Liver (tissue), 9 donors: ENCODE measurements around the gene ASIC3. TPM values are rescaled to one million over a fixed set of nuclear protein-coding genes. Genes with fewer than 3 reads are reported as not detected.

Source experiments
- DNase-seq: peaks from one replicate; pipeline ENCODE4 v3.0.0-alpha.2; 2017; ENCODE audit warnings: low spot score
- H3K27ac ChIP-seq, 2 donors: one replicate each; pipeline ENCODE4 v1.7.0; 2013; ENCODE audit warnings: inconsistent platforms in 2 of 2, low read length in 2 of 2, control low read depth in 1 of 2, low read depth in 1 of 2, mild to moderate bottlenecking in 1 of 2
- H3K27me3 ChIP-seq, 4 donors: one replicate each; pipeline versions ENCODE4 v1.6.1 to v1.7.0; 2013; ENCODE audit warnings: low read length in 3 of 4, inconsistent platforms in 1 of 4, mild to moderate bottlenecking in 1 of 4, moderate library complexity in 1 of 4; ENCODE audit not compliant: control insufficient read depth in 4 of 4, insufficient read depth in 4 of 4
- H3K36me3 ChIP-seq, 4 donors: one replicate each; pipeline versions ENCODE4 v1.6.1 to v1.7.0; 2013; ENCODE audit warnings: low read length in 3 of 4, mild to moderate bottlenecking in 3 of 4, low read depth in 1 of 4, moderate library complexity in 1 of 4; ENCODE audit not compliant: control insufficient read depth in 4 of 4, insufficient read depth in 3 of 4
- H3K4me1 ChIP-seq, 4 donors: one replicate each; pipeline versions ENCODE4 v1.6.1 to v1.7.0; 2013; ENCODE audit warnings: low read length in 3 of 4, mild to moderate bottlenecking in 3 of 4, moderate library complexity in 1 of 4; ENCODE audit not compliant: control insufficient read depth in 4 of 4, insufficient read depth in 4 of 4
- H3K4me3 ChIP-seq, 3 donors: one replicate each; pipeline versions ENCODE4 v1.6.1 to v1.7.0; 2013; ENCODE audit warnings: low read length in 3 of 3, control low read depth in 1 of 3, low read depth in 1 of 3, mild to moderate bottlenecking in 1 of 3
- H3K9ac ChIP-seq, 2 donors: one replicate each; pipeline ENCODE4 v1.7.0; 2013; ENCODE audit warnings: low read length in 2 of 2, mild to moderate bottlenecking in 2 of 2, moderate library complexity in 2 of 2, control low read depth in 1 of 2, low read depth in 1 of 2
- H3K9me3 ChIP-seq, 4 donors: one replicate each; pipeline versions ENCODE4 v1.6.1 to v1.7.0; 2013; ENCODE audit warnings: low read length in 3 of 4; ENCODE audit not compliant: control insufficient read depth in 4 of 4
- GABPA ChIP-seq, 2 donors: IDR thresholded peaks in 1 of 2; conservative IDR thresholded peaks in 1 of 2; 2 replicates each; pipeline ENCODE4 v1.6.1; 2016; ENCODE audit warnings: antibody characterized with exemption in 2 of 2, mild to moderate bottlenecking in 1 of 2, moderate library complexity in 1 of 2
- HNF4G ChIP-seq: IDR thresholded peaks from 2 replicates; pipeline ENCODE4 v1.6.1; 2016; ENCODE audit warnings: antibody characterized with exemption
- NR2F2 ChIP-seq: IDR thresholded peaks from 2 replicates; pipeline ENCODE4 v1.6.1; 2016; ENCODE audit warnings: antibody characterized with exemption
- RAD21 ChIP-seq, 2 donors: IDR thresholded peaks; 2 replicates each; pipeline ENCODE4 v1.6.1; 2016; ENCODE audit warnings: antibody characterized with exemption in 2 of 2, mild to moderate bottlenecking in 2 of 2
- RXRA ChIP-seq, 2 donors: IDR thresholded peaks; 2 replicates each; pipeline ENCODE4 v1.6.1; 2017 to 2018; ENCODE audit warnings: antibody characterized with exemption in 2 of 2, mild to moderate bottlenecking in 1 of 2
- TAF1 ChIP-seq: conservative IDR thresholded peaks from 2 replicates; pipeline ENCODE4 v1.6.1; 2016; ENCODE audit warnings: antibody characterized with exemption, mild to moderate bottlenecking
- YY1 ChIP-seq: IDR thresholded peaks from 2 replicates; pipeline ENCODE4 v1.6.1; 2016; ENCODE audit warnings: antibody characterized with exemption, mild to moderate bottlenecking
- WGBS: extraction: QIAGEN DNeasy Blood & Tissue Kit; methylation state at CpG from one replicate; pipeline ENCODE4 v1.1.7; 2013; 5-methylcytosine and 5-hydroxymethylcytosine counted together
- polyA plus RNA-seq, 2 donors: library from polyadenylated mRNA; stranded (reverse) in 1 of 2; unstranded in 1 of 2; fragments of 200-250 nt in 1 of 2; fragments of >200 nt in 1 of 2; fragmentation: Nextera tagmentation in 1 of 2; extraction: Ambion mirVana in 1 of 2; gene quantifications; one replicate each; pipeline versions ENCODE4 v1.2.1 to v1.2.3, GENCODE V29; 2013 to 2015
- total RNA-seq, 2 donors: library from RNA; depleted of rRNA; stranded (reverse); fragments of >200 nt; gene quantifications; one replicate each; pipeline ENCODE4 v1.2.3, GENCODE V29; 2014
- TF ChIP-seq, protein P1 (sequence below): IDR thresholded peaks from 2 replicates; pipeline ENCODE4 v1.6.1; 2016; ENCODE audit warnings: antibody characterized with exemption
- TF ChIP-seq, protein P2 (sequence below): fragments of 150-350 bp; IDR thresholded peaks from 2 replicates; pipeline ENCODE4 v1.5.1; 2017; ENCODE audit warnings: improper control_type of control experiment, low read depth, low read length; ENCODE audit not compliant: missing input control
- TF ChIP-seq, protein P3 (sequence below): IDR thresholded peaks from 2 replicates; pipeline ENCODE4 v1.6.1; 2016; ENCODE audit warnings: antibody characterized with exemption
- TF ChIP-seq, protein P4 (sequence below): IDR thresholded peaks from 2 replicates; pipeline ENCODE4 v1.6.1; 2016; ENCODE audit warnings: antibody characterized with exemption, mild to moderate bottlenecking
- TF ChIP-seq, protein P5 (sequence below): IDR thresholded peaks from 2 replicates; pipeline ENCODE4 v1.6.1; 2016; ENCODE audit warnings: antibody characterized with exemption
- donor health status: healthy.
- donor health status: healthy.
- donor health status: healthy.
- donor health status: healthy.
- donor health status: healthy.

Gene ASIC3
- total and polyA plus RNA-seq, 4 donors: 0.05 to 1.0 (median 0.39) TPM

DNA sequence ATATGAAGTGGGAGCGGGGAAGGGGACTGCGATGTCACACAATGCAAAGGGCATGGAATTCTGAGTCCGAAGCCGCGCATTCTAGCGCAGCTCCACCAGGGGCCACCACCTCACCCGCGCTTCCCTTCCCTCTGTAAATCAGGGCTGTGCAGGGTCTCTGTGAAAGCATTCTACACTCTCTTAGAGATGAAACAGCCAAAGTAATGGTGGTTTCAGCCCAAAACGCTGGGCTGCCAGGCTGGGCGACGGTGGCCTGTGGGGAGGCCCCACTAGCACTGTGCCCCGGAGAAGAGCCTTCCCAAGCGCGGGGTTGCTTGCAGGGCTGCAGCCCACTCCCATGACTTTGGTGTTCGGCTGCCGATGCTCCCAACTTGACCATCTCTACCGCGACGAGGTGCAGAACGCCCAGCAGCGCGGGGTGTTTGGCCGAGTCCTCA lies 35.4 kb upstream of the ASIC3 start:
- H3K9me3 ChIP-seq: no peaks in the 10 kb centered on the region
- 40% methylated on average over 23 of the region's 23 CpGs for WGBS
- no peaks in the 10 kb centered on the region for H3K36me3 ChIP-seq
- DNase-seq: no peak
- H3K9ac ChIP-seq: no peak overlapping the region
- H3K4me3 ChIP-seq: no peak overlapping the region
- H3K4me1 ChIP-seq: peaks cover 3 to 23% (median 9%) of the 10 kb centered on the region in 4 donors
- TF ChIP-seq, protein P1, sequence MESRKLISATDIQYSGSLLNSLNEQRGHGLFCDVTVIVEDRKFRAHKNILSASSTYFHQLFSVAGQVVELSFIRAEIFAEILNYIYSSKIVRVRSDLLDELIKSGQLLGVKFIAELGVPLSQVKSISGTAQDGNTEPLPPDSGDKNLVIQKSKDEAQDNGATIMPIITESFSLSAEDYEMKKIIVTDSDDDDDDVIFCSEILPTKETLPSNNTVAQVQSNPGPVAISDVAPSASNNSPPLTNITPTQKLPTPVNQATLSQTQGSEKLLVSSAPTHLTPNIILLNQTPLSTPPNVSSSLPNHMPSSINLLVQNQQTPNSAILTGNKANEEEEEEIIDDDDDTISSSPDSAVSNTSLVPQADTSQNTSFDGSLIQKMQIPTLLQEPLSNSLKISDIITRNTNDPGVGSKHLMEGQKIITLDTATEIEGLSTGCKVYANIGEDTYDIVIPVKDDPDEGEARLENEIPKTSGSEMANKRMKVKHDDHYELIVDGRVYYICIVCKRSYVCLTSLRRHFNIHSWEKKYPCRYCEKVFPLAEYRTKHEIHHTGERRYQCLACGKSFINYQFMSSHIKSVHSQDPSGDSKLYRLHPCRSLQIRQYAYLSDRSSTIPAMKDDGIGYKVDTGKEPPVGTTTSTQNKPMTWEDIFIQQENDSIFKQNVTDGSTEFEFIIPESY: no peak
- TF ChIP-seq, protein P2, sequence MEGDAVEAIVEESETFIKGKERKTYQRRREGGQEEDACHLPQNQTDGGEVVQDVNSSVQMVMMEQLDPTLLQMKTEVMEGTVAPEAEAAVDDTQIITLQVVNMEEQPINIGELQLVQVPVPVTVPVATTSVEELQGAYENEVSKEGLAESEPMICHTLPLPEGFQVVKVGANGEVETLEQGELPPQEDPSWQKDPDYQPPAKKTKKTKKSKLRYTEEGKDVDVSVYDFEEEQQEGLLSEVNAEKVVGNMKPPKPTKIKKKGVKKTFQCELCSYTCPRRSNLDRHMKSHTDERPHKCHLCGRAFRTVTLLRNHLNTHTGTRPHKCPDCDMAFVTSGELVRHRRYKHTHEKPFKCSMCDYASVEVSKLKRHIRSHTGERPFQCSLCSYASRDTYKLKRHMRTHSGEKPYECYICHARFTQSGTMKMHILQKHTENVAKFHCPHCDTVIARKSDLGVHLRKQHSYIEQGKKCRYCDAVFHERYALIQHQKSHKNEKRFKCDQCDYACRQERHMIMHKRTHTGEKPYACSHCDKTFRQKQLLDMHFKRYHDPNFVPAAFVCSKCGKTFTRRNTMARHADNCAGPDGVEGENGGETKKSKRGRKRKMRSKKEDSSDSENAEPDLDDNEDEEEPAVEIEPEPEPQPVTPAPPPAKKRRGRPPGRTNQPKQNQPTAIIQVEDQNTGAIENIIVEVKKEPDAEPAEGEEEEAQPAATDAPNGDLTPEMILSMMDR: peak; percentile 29
- TF ChIP-seq, protein P3, sequence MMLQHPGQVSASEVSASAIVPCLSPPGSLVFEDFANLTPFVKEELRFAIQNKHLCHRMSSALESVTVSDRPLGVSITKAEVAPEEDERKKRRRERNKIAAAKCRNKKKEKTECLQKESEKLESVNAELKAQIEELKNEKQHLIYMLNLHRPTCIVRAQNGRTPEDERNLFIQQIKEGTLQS: no peak
- no peak for TF ChIP-seq TAF1
- no peak for TF ChIP-seq GABPA (IDR thresholded peaks at IDR 0.05 in 1 of 2, conservative IDR thresholded peaks at IDR 0.05 in 1 of 2)
- TF ChIP-seq RAD21 (IDR thresholded peaks at IDR 0.05): peak; percentile 31 to 64
- H3K27ac ChIP-seq: no peak overlapping the region
- peaks cover 0 to 4% (median under 1%) of the 10 kb centered on the region in 4 donors for H3K27me3 ChIP-seq

DNA sequence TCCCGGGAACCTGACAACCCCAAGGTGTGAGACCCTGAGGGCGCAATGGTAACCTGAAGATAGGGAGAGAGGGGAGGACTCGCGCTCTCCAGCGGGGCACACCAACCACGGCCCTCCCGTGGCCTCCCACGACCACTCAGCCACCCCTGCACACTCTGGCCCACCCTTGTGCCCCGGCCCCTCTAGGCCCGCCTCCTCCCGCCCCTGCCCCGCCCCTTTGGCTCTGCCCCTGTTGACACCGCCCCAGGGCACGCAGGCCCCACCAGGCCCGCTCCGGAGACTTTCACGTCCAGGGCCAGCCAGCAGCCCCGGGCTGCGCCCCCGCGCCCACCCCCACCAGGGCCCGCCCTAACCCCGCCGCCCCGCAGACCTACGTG lies 35.0 kb upstream of the ASIC3 start:
- no peak overlapping the region for H3K9ac ChIP-seq
- no peak overlapping the region for H3K27ac ChIP-seq
- peaks cover 5 to 27% (median 11%) of the 10 kb centered on the region in 4 donors for H3K4me1 ChIP-seq
- H3K27me3 ChIP-seq: peaks cover 0 to 4% (median under 1%) of the 10 kb centered on the region in 4 donors
- no peaks in the 10 kb centered on the region for H3K9me3 ChIP-seq
- DNase-seq: no peak
- TF ChIP-seq NR2F2: no peak
- no peak for TF ChIP-seq TAF1
- TF ChIP-seq, protein P4, sequence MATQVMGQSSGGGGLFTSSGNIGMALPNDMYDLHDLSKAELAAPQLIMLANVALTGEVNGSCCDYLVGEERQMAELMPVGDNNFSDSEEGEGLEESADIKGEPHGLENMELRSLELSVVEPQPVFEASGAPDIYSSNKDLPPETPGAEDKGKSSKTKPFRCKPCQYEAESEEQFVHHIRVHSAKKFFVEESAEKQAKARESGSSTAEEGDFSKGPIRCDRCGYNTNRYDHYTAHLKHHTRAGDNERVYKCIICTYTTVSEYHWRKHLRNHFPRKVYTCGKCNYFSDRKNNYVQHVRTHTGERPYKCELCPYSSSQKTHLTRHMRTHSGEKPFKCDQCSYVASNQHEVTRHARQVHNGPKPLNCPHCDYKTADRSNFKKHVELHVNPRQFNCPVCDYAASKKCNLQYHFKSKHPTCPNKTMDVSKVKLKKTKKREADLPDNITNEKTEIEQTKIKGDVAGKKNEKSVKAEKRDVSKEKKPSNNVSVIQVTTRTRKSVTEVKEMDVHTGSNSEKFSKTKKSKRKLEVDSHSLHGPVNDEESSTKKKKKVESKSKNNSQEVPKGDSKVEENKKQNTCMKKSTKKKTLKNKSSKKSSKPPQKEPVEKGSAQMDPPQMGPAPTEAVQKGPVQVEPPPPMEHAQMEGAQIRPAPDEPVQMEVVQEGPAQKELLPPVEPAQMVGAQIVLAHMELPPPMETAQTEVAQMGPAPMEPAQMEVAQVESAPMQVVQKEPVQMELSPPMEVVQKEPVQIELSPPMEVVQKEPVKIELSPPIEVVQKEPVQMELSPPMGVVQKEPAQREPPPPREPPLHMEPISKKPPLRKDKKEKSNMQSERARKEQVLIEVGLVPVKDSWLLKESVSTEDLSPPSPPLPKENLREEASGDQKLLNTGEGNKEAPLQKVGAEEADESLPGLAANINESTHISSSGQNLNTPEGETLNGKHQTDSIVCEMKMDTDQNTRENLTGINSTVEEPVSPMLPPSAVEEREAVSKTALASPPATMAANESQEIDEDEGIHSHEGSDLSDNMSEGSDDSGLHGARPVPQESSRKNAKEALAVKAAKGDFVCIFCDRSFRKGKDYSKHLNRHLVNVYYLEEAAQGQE: no peak
- TF ChIP-seq HNF4G: no peak
- no peak for TF ChIP-seq RXRA (IDR thresholded peaks at IDR 0.05)
- TF ChIP-seq, protein P3: no peak
- TF ChIP-seq YY1: no peak
- TF ChIP-seq, protein P5, sequence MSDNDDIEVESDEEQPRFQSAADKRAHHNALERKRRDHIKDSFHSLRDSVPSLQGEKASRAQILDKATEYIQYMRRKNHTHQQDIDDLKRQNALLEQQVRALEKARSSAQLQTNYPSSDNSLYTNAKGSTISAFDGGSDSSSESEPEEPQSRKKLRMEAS: no peak
- no peak overlapping the region for H3K4me3 ChIP-seq
- WGBS: 27% methylated on average over 26 of the region's 26 CpGs
- no peaks in the 10 kb centered on the region for H3K36me3 ChIP-seq
